HG03460 (cell line): Measurements from ENCODE around the gene LMO1.

Experiments used
- ATAC-seq: cut with Tn5 transposase; IDR thresholded peaks from one replicate; pipeline ENCODE4 v1.9.1; 2021; ENCODE audit not compliant: unreplicated experiment

The LMO1 gene

GRCh38 chr11:8249482-8249881 lies 14.2 kb downstream of the LMO1 start:
- no peak for ATAC-seq

- ATAC-seq = no peak
Observed at GRCh38 chr11:8248786-8249185, 14.9 kb downstream of the LMO1 start.

GRCh38 chr11:8247312-8247711 lies 16.4 kb downstream of the LMO1 start:
- no peak for ATAC-seq

- no peak for ATAC-seq
Observed at GRCh38 chr11:8243458-8243857, 20.2 kb downstream of the LMO1 start.

GRCh38 chr11:8242499-8243280 lies 21.0 kb downstream of the LMO1 start:
- ATAC-seq = no peak

GRCh38 chr11:8242118-8242475 lies 21.6 kb downstream of the LMO1 start:
- no peak for ATAC-seq

- ATAC-seq = no peak
Observed at GRCh38 chr11:8241373-8242117, 22.1 kb downstream of the LMO1 start.

- ATAC-seq = no peak
Observed at GRCh38 chr11:8239536-8240228, 24.0 kb downstream of the LMO1 start.

GRCh38 chr11:8239040-8239439 lies 24.6 kb downstream of the LMO1 start:
- no peak for ATAC-seq

GRCh38 chr11:8237453-8237852 lies 26.2 kb downstream of the LMO1 start:
- no peak for ATAC-seq

- no peak for ATAC-seq
Observed at GRCh38 chr11:8235925-8236324, 27.8 kb downstream of the LMO1 start.

GRCh38 chr11:8234910-8235309 lies 28.8 kb downstream of the LMO1 start:
- no peak for ATAC-seq

- no peak for ATAC-seq
Observed at GRCh38 chr11:8234425-8234821, 29.3 kb downstream of the LMO1 start.

- ATAC-seq = no peak
Observed at GRCh38 chr11:8233691-8234424, 29.8 kb downstream of the LMO1 start.

- no peak for ATAC-seq
Observed at GRCh38 chr11:8232849-8233606, 30.6 kb downstream of the LMO1 start.

- no peak for ATAC-seq
Observed at GRCh38 chr11:8232414-8232813, 31.3 kb downstream of the LMO1 start.

- ATAC-seq = no peak
Observed at GRCh38 chr11:8231979-8232378, 31.7 kb downstream of the LMO1 start.

GRCh38 chr11:8230921-8231847 lies 32.5 kb downstream of the LMO1 start:
- no peak for ATAC-seq

- ATAC-seq = no peak
Observed at GRCh38 chr11:8230178-8230859, 33.4 kb downstream of the LMO1 start.
